ENCODE results near the gene GNB2.
"Not testable (repeated sequence)": the region's sequence is repeated elsewhere in the genome, so short reads cannot be mapped to it uniquely, and the experiment has no call there.

The GNB2 gene

DNA sequence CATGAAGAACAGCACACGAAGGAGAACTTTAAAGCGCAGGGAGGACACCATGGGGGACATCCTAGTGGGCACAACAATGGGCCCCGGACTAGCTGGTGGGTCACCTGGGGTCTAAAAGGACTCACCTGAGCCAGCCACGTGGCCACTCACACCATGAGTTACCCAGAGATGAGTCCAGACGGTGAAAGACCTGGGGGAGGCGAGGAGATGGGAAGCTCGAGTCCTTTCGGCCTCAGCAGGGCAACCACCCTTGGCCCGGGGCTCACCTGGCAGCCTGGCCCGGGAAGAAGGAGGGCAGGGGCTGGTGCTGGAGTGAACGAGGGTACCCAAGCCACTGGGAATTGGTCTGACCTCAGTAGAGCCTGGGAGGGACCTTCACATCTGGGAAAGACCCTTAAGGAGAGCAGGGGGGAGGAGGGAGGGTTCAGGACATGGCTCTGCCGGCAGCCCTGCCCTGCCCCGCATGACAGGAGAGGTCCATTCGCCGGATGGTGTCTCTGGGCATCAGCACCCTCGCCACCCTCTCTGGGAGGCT, 14.9 kb downstream of the GNB2 start:
- no peaks in the 10 kb centered on the region; the same call in 1 of the 2 replicates for H3K36me3 ChIP-seq (ENCODE audit: insufficient read depth, low read length)
- H3K79me2 ChIP-seq (ENCODE audit: control insufficient read depth, insufficient read depth, low read length, unreplicated experiment): peaks cover 52% of the 10 kb centered on the region
- no peak overlapping the region for H3K27ac ChIP-seq (ENCODE audit: low read depth, low read length)
- H3K4me3 ChIP-seq (ENCODE audit: low read depth, low read length): no peak overlapping the region
- H3K4me1 ChIP-seq (ENCODE audit: control insufficient read depth, insufficient read depth, low read length, unreplicated experiment): peaks cover 34% of the 10 kb centered on the region
- no peak overlapping the region for H2AFZ ChIP-seq (ENCODE audit: low read length, unreplicated experiment)
- no peaks in the 10 kb centered on the region for H3K27me3 ChIP-seq (ENCODE audit: insufficient read depth, low read length)

DNA sequence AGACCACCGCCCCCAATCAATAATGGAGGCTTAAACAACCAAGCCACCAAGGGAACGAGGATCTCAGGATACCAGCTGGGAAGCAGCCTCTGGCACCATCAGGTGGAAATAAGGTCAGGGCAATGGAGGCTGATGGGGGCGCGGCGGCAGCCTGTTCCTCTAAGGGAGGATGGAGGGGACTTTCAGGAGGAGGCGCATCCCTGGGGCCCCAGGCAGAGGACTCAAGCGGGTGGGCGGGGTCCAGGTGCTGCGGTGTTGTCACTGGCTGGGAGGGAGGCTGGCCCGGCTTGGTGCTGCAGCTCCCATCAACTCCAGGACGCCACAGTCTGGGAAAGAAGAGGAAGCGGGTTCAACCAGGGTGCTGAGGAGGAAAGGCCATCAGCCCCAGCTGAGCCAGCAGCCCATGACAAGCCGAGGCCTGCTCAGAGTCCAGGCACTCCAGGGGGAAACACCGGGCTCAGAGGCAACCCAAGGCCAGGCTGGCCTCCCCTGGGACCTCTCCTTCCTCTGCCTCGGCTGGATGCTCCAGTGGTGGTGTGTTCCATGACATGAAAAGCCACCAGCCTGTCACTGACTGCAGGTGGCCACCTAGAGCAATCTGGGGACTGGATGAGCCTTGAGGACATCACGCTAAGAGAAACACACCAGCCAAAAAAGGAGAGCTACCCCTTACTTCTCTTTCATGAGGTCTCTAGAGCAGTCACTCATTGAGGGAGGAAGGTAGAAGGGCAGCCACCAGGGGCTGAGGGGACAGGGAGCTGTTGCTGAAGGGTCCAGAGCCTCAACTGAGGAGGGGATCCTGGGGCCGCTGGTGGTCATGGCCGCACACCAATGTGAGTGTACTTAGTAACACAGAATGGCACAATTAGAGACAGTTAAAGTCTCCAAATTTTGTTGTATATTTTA, 15.9 kb downstream of the GNB2 start:
- no peak overlapping the region for H2AFZ ChIP-seq (ENCODE audit: low read length, unreplicated experiment)
- no peak overlapping the region for H3K27ac ChIP-seq (ENCODE audit: low read depth, low read length)
- no peaks in the 10 kb centered on the region for H3K27me3 ChIP-seq (ENCODE audit: insufficient read depth, low read length)
- H3K4me1 ChIP-seq (ENCODE audit: control insufficient read depth, insufficient read depth, low read length, unreplicated experiment): peaks cover 34% of the 10 kb centered on the region
- H3K79me2 ChIP-seq (ENCODE audit: control insufficient read depth, insufficient read depth, low read length, unreplicated experiment): peaks cover 56% of the 10 kb centered on the region
- H3K36me3 ChIP-seq (ENCODE audit: insufficient read depth, low read length): no peaks in the 10 kb centered on the region; the same call in 1 of the 2 replicates
- H3K4me3 ChIP-seq (ENCODE audit: low read depth, low read length): no peak overlapping the region

DNA sequence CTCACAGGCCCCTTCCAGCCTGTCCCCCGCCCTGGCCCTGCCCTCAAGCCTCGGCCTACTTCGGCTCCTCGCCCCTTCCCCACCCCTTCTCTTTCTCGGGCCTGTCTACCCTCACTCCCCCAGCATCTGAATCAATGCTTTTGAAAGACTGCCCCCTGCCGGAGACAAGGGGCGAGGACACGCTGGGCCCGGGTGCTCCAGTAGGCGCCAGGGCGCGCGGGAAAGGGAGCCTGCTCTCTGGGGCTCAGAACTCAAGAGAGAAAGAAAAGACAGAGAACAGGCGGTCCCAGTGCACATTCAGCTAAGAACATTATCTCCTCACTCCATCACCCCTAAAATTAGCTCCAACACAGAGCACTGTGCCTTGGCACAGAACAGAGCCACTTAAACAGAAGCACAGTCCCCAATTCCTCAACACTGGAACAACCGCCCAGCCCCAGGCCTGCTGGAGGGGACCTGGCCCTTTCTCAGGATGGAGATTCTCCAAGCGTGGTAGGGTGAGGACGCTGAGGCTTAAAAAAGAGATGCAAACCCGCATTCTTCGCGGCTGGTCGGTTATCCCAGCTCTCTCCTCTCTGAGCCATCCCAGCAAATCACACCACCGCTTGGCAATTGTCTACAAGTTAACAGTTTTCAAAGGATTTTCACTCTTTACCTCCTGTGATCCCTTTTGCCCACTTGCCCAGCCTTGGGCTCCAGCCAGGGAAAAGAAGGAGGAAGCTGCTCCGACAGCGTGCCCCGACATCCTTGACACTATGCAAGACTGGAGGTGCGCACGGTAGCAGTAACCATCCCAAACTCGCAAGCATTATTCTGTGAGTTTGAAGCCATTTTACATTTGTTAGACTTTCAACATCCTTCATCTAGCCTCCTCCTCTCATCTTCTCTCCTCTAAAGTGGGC, 18.4 kb downstream of the GNB2 start:
- Histone ChIP-seq H3K27me3 (ENCODE audit: insufficient read depth, low read length) (no peaks in the 10 kb centered on the region), H3K4me3 (ENCODE audit: low read depth, low read length) (peak overlapping the region; percentile 97), H2AFZ (ENCODE audit: low read length, unreplicated experiment) (no peak overlapping the region), H3K27ac (ENCODE audit: low read depth, low read length) (no peak overlapping the region), H3K4me1 (ENCODE audit: control insufficient read depth, insufficient read depth, low read length, unreplicated experiment) (peaks cover 34% of the 10 kb centered on the region), H3K79me2 (ENCODE audit: control insufficient read depth, insufficient read depth, low read length, unreplicated experiment) (peaks cover 56% of the 10 kb centered on the region), H3K36me3 (ENCODE audit: insufficient read depth, low read length) (no peaks in the 10 kb centered on the region; the same call in 1 of the 2 replicates)

GRCh38 chr7:100692578-100692961, 19.0 kb downstream of the GNB2 start:
- Histone ChIP-seq H3K79me2 (ENCODE audit: control insufficient read depth, insufficient read depth, low read length, unreplicated experiment) (peaks cover 56% of the 10 kb centered on the region), H3K27me3 (ENCODE audit: insufficient read depth, low read length) (no peaks in the 10 kb centered on the region), H3K27ac (ENCODE audit: low read depth, low read length) (no peak overlapping the region), H3K36me3 (ENCODE audit: insufficient read depth, low read length) (no peaks in the 10 kb centered on the region), H3K4me1 (ENCODE audit: control insufficient read depth, insufficient read depth, low read length, unreplicated experiment) (peaks cover 34% of the 10 kb centered on the region), H2AFZ (ENCODE audit: low read length, unreplicated experiment) (no peak overlapping the region), H3K4me3 (ENCODE audit: low read depth, low read length) (peak overlapping the region; percentile 97)

DNA sequence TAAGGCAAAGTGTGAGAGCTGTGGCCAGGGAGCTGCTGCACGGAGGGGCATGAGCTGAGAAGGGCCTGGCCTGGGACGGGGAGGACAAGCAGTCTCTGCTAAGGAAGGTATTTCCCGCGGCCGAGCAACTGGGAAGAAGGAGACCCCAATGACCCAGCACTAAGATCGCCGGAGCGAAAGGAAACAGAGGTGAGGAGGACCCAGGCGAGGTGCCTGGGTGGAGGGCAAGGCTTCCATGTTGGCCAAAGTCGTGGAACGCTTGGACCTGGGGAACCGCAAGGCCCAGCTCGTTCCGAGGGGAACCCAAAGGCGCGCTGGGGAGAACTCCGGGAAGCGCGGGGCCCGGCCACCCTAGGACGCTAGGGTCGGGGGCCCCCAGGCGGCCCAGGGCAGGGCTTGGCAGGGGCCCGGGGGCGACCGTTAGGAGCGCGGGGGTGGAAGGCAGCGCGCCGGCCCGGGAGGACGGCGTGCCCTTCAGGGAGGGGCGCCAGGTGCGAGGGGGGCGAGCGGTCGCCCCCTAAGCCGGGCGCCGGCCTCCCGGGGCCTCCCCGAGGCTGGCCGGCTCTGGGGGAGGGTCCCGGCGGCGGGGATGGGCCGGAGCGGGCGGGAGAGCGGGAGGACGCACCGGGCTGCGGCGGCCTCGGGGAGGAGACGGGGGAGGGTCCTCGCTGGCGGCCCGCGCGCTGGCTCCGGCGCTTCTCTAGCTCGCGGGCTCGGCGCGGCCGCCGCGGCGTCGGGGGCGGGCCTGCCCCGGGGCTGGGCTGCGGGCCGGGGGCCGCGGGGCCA, 20.0 kb downstream of the GNB2 start:
- Histone ChIP-seq H3K36me3 (ENCODE audit: insufficient read depth, low read length) (no peaks in the 10 kb centered on the region), H3K4me3 (ENCODE audit: low read depth, low read length) (peak overlapping the region; percentile 97), H3K79me2 (ENCODE audit: control insufficient read depth, insufficient read depth, low read length, unreplicated experiment) (peaks cover 52% of the 10 kb centered on the region), H2AFZ (ENCODE audit: low read length, unreplicated experiment) (no peak overlapping the region), H3K4me1 (ENCODE audit: control insufficient read depth, insufficient read depth, low read length, unreplicated experiment) (peaks cover 26% of the 10 kb centered on the region), H3K27me3 (ENCODE audit: insufficient read depth, low read length) (no peaks in the 10 kb centered on the region), H3K27ac (ENCODE audit: low read depth, low read length) (peak overlapping the region; percentile 31; the same call in 1 of the 2 replicates)

GRCh38 chr7:100694098-100694745, 20.7 kb downstream of the GNB2 start, which contains the start of gene GIGYF1:
Gene GIGYF1 (minus strand): TSS chr7:100694250. CDS start chr7:100688238, 6,012 bp downstream.
- Histone ChIP-seq H3K27me3 (ENCODE audit: insufficient read depth, low read length) (no peaks in the 10 kb centered on the region), H3K4me3 (ENCODE audit: low read depth, low read length) (peak within 1 kb of the TSS; percentile 97), H3K79me2 (ENCODE audit: control insufficient read depth, insufficient read depth, low read length, unreplicated experiment) (peaks cover 45% of the 10 kb centered on the region), H2AFZ (ENCODE audit: low read length, unreplicated experiment) (peak within 1 kb of the TSS; percentile 78), H3K36me3 (ENCODE audit: insufficient read depth, low read length) (no peaks in the 10 kb centered on the region), H3K27ac (ENCODE audit: low read depth, low read length) (peak within 1 kb of the TSS; percentile 31; the same call in 1 of the 2 replicates), H3K4me1 (ENCODE audit: control insufficient read depth, insufficient read depth, low read length, unreplicated experiment) (peaks cover 24% of the 10 kb centered on the region)

DNA sequence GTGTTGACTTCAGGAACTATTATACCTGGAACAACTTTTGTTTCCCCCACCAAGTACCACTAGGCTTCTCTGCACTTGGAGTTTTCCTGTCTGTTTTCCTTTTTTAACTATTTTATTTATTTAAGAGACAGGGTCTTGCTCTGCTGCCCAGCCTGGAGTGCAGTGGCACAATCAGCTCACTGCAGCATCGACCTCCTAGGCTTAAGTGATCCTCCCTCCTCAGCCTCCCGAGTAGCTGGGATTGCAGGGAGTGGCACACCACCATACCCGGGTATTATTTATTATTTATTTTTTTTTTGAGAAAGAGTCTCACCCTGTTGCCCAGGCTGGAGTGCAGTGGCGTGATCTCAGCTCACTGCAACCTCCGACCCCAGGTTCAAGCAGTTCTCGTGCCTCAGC, 22.6 kb downstream of the GNB2 start:
- H3K27me3 ChIP-seq (ENCODE audit: insufficient read depth, low read length): no peaks in the 10 kb centered on the region
- no peak overlapping the region for H2AFZ ChIP-seq (ENCODE audit: low read length, unreplicated experiment)
- no peak overlapping the region for H3K27ac ChIP-seq (ENCODE audit: low read depth, low read length)
- peaks cover 27% of the 10 kb centered on the region for H3K79me2 ChIP-seq (ENCODE audit: control insufficient read depth, insufficient read depth, low read length, unreplicated experiment)
- H3K4me1 ChIP-seq (ENCODE audit: control insufficient read depth, insufficient read depth, low read length, unreplicated experiment): peaks cover 11% of the 10 kb centered on the region
- H3K4me3 ChIP-seq (ENCODE audit: low read depth, low read length): no peak overlapping the region
- no peaks in the 10 kb centered on the region for H3K36me3 ChIP-seq (ENCODE audit: insufficient read depth, low read length)

- H3K27ac ChIP-seq (ENCODE audit: low read depth, low read length): no peak overlapping the region
- H3K4me1 ChIP-seq (ENCODE audit: control insufficient read depth, insufficient read depth, low read length, unreplicated experiment): no peaks in the 10 kb centered on the region
- H2AFZ ChIP-seq (ENCODE audit: low read length, unreplicated experiment): no peak overlapping the region
- H3K36me3 ChIP-seq (ENCODE audit: insufficient read depth, low read length): no peaks in the 10 kb centered on the region
- H3K4me3 ChIP-seq (ENCODE audit: low read depth, low read length): no peak overlapping the region
- H3K79me2 ChIP-seq (ENCODE audit: control insufficient read depth, insufficient read depth, low read length, unreplicated experiment): no peaks in the 10 kb centered on the region
- no peaks in the 10 kb centered on the region for H3K27me3 ChIP-seq (ENCODE audit: insufficient read depth, low read length)
These were observed 25.5 kb downstream of the GNB2 start for GRCh38 chr7:100699018-100699417.

DNA sequence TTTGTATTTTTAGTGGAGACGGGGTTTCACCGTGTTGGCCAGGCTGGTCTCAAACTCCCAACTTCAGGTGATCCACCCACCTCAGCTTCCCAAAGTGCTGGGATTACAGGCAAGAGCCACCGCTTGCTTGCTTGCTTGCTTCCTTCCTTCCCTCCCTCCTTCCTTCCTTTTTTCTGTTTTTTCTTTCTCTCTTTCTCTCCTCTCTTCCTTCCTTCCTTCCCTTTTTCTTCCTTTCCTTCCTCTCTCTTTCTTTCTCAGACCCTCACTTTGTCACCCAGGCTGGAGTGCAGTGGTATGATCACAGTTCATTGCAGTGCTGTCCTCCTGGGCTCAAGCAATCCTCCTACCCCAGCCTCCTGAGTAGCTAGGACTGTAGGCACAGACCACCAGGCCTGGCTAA, 27.5 kb downstream of the GNB2 start:
- H3K27me3 ChIP-seq (ENCODE audit: insufficient read depth, low read length); H2AFZ ChIP-seq (ENCODE audit: low read length, unreplicated experiment); H3K27ac ChIP-seq (ENCODE audit: low read depth, low read length); H3K4me1 ChIP-seq (ENCODE audit: control insufficient read depth, insufficient read depth, low read length, unreplicated experiment); H3K79me2 ChIP-seq (ENCODE audit: control insufficient read depth, insufficient read depth, low read length, unreplicated experiment); H3K36me3 ChIP-seq (ENCODE audit: insufficient read depth, low read length); H3K4me3 ChIP-seq (ENCODE audit: low read depth, low read length): not testable (repeated sequence)

Data from ACC112 (cell line).